NCI-H748 treated with DMSO at 0.1 percent for 48 hours (cell line): Measurements from ENCODE around the gene OR51G1.
A peak's percentile ranks its signal among the peaks of the same experiment; 100 is the strongest.
"Not testable (repeated sequence)": the region's sequence is repeated elsewhere in the genome, so short reads cannot be mapped to it uniquely, and the experiment has no call there.

Experiments used
- DNase-seq: peaks from one replicate; lab custom pipeline; 2025; lab: John Stamatoyannopoulos, UW

The OR51G1 gene, protein sequence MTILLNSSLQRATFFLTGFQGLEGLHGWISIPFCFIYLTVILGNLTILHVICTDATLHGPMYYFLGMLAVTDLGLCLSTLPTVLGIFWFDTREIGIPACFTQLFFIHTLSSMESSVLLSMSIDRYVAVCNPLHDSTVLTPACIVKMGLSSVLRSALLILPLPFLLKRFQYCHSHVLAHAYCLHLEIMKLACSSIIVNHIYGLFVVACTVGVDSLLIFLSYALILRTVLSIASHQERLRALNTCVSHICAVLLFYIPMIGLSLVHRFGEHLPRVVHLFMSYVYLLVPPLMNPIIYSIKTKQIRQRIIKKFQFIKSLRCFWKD

DNA sequence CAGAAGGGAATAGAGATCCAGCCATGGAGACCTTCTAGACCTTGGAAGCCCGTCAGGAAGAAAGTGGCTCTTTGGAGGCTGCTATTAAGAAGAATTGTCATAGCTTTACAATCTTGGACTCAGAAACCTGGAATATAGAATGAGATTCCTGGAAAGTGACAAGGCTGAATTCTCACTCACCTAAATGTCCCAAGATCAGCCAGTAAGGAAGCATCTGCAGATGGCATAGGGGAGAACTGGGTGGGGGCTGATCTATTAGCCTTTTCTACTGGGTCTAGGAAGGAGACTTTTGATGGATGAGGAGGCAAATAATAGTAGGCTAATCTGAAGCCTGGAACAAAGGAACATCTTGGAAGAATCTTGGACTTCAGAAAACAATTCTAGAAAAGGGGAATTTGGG, at the start of gene OR51G1:
TSS of gene OR51G1 (minus strand) at position 101 of the 400 bp plus-strand sequence. CDS start at position 101, 0 bp downstream.
- DNase-seq: no peak

DNA sequence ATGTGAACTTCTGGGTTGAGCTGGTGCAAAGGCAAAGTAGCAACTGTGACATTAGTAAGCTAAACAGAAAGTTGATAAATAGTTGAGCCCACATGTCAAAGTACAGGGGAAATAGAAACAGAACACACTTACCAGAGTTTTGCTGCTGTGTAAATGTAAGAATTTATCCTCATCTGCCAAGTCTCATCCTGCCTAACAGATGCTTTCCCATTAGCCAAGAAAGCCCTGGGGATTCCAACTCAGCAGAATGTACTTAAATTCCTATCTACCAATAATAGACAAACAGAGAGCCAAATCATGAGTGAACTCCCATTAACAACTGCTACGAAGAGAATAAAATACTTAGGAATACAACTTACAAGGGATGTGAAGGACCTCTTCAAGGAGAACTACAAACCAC, 38.7 kb upstream of the OR51G1 start:
- no peak for DNase-seq

DNA sequence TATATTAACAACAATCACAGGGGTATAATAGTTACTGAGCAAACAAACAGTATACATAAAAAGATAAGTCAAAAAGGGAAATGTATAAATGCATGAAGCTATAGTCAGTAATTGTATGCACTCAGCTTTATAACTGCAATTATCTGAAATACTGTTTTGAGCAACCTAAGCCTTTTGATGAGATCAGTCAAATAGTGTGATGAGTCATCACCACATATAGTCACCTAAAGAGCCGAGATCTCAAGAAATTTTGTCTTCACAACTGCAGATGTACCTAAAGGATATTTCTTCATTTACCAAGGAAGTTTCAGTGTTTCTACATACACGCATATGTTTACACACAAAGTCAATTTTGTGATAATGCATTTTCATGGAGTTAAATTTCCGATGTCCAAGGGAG, 36.7 kb upstream of the OR51G1 start:
- DNase-seq: peak; percentile 89

DNA sequence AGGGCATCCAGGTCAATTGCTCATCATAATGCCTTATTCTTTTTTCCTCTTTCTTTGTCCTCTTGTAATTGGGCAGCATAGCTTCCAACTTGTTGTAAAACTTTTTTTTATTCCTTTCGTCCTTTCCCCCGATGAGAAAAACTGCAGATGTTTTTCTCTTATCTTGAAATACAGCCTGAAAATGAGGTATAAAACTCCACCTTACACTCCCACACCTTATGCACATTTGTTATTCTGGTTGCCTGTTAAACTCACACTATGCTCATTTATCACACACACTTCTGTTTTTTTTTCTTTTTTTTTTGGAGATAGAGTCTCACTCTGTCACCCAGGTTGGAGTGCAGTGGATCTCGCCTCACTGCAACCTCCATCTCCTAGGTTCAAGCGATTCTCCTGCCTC, 33.3 kb upstream of the OR51G1 start:
- DNase-seq: no peak

DNA sequence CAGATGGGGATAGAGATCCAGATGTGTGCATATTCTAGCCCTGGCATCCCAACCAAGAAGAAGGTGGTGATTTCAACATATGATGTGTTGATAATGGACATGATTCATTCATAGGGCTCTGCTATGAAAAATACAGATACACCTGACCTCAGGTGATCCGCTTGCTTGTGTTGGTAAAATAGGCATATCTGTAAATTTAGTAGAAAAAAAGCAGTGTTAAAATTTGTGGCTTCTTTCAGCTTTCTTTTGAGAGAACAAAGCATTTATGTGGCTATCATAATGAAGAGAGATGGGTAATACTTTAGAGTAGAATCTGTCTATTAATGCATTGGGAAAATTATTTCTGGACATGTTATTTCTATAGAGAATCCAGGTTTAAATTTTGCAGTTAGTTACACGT, 31.5 kb upstream of the OR51G1 start, which contains the start of gene OR51A2:
TSS of gene OR51A2 (minus strand) at position 101 of the 400 bp plus-strand sequence. CDS start at position 101, 0 bp downstream.
- not testable (repeated sequence) for DNase-seq

DNA sequence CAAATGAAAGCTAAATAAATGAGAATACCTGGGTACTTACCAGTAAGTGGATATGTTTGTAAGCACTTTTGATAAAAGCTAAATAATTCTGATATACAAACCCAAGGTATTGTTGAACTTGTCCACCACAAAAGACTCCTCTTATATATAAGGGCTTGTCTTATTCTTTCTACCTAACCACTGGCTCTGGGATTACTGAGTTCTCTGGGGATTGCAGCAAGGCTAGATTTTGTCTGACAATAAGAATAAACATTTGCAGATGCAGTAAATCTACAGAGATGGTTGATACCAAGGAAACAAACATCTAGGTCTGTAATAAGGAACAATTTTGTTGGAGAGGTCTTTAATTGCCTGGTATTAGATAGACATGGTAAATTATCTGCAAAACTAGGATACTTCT, 23.4 kb upstream of the OR51G1 start, which contains the start of gene OR51A4:
TSS of gene OR51A4 (minus strand) at position 101 of the 400 bp plus-strand sequence. CDS start 505 bp downstream, outside the sequence.
- no peak for DNase-seq

DNA sequence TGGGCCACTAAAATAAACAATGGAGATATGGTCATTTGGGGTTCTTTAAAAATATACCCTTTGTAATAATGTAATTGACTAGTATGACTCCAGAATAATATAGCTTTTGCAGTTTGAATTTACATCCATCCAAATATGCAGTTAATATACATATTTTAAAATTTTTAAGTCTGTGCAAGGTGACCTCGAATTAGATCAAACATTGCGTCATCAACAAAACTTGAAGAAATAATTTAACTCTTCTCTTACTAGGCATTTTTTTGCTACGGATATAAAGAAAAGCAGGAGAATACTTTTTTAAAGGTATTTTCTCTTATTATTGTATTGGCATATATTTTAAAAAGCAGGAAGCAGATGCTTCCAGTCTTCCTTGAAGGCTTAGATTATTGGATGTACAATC, 12.6 kb upstream of the OR51G1 start:
- DNase-seq: no peak

DNA sequence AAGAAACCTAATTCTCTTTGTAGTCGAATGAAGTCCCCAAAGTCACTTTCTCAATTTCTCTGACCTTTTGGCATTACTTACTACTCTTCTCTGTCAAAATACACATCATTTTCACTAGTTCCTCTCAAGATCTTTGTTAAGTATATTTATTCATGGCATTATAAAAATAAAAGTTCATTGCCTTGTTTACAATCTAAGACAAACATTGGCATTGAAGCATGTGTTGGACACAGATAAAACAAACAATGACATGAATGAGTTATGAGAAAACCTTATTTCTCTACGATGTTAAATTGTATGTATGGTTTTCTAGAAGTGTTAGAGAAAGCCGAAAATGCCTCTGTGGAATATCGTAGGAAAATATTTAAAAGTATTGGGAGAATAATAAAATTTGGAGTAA, 8.6 kb upstream of the OR51G1 start:
- peak; percentile 62 for DNase-seq

DNA sequence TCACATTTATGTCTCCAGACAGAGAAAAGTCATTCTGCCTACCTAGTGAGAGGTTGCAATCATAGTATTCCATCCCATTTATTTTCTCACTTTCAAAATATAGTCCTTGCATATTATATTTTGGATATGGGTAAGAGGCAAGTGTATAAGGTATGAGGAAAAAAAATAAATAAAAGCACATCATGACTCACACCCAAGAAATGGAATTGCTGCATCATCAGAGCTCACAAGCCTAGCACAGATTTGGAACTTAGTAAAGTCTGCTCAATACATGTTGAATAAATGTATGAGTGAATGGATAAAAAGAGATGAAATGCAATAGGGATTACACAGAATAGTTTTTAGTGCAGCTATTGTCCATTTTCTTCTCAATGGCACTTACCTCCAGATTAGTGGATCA, 2.5 kb upstream of the OR51G1 start:
- no peak for DNase-seq

DNA sequence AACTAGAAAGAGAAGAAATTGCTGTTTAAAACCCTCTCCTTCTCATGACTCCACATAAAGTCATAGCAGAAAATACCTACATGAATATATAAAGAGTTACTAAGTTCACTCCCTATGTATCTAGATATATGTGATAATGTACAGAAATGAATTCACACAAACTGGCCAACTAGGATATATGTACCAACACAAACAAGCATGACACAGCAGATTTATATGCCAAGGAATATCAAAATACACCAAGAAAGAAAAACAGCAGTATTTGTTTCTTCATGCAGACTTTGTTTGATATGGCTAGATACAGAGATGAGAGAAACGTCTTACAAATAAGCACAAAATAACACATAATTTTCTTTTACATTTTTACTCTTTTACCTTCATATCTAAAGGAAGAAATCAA, 1.8 kb downstream of the OR51G1 start:
- DNase-seq: no peak

DNA sequence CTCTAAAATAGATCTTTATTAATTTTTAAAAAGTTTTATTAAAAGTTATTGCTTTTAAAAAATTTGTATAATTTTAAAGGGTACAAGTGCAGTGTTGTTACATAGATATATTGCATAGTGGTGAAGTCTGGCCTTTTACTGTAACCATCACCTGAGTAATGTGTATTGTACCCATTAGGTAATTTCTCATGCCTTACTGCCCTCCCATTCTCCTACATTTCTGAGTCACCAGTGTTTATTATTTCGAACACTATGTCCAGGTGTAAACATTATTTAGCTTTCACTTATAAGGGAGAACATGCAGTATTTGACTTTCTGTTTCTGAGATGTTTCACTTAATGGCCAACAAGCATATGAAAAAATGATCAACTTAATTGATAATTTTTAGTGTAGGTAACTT, 2.3 kb downstream of the OR51G1 start:
- no peak for DNase-seq

DNA sequence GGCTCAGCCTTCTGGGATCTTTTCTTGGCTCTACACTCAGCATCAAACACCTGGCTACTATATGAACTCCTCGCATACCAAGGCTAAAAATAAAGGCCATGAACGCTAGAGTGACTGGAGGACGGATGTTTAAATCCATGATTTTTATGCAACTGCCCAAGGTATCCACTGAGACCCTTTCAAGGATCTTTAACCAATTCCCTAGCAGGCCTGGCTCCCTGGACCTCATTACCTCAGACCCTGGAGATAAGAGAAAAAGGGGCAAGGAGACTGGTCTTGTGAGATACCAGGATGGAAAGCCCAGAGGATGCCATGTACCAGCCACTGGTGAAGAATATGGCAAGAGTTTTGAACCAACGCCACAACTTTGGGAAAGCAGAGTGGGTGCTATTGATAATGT, 4.9 kb downstream of the OR51G1 start, which contains the start of gene OR51G2:
TSS of gene OR51G2 (minus strand) at position 101 of the 400 bp plus-strand sequence. CDS start 3,687 bp downstream, outside the sequence.
- DNase-seq: no peak

DNA sequence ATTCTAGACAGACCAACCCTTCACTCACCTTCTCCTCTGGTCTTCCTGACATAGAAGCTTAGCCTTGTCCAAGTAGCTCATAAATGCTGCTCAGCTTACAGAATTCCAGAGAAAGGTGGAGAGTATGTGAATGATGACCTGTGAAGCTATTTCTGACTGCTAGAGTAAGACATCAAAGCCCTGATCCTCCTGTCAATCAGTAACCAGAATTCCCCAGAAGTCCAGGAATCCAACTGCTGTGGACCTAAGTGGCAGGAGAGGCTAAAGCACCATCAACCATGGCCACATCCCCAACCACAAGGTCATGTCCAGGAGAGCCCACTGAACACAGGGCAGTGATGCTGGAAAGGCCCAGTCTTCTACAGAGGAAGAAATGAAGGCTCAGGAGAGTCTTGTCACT, 7.6 kb downstream of the OR51G1 start:
- DNase-seq: no peak

DNA sequence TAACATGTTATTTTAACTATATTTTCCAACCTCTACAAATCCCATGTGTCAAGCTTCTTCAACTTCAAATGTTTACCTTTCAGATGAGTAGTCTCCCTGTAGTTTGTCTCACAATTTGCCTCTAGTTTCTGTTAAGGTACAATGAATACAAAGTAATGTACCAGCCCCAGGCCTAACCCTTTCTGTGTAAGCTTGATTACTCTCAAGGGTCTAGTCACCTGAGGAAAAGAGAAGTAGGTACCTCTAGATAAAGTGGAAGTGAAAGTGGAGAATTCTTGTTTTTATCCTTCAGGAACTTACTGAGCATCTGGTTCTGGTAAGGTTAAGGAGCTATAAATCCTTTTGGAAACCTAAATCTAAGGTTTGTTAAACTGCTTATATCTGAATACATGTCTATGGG, 20.7 kb downstream of the OR51G1 start, which contains the start of gene OR51A7:
TSS of gene OR51A7 (plus strand) at position 300 of the 400 bp plus-strand sequence. CDS start 3,587 bp downstream, outside the sequence.
- DNase-seq: no peak

DNA sequence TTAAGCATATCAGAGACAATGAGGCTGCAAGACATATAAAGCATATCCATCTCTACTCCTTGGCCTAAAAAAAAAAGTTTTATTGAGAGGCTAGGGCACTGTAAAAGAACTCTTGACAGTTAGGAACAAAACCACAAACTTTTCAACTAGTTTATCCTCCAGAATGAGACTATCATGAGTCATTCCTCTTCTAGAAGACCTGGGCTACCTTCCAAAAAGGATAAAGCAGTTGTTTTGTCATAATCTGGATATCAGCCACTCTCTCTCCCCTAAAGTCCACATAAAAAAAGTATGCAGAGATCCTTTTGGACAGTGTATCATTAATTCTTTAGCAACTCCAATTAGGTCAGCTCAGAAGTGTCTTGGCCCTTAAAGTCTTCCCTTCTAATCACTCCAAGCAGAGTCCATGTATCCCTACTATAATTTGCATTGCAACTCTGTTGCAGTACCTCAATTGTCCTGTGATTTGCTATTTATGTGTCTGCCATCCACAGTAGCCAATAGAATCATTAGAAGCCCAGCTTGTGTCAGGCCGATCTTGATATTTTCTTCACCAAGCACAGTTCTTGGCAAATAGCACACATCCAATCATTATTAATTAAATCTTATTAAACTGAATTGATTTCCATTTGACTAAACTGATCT, 32.0 kb downstream of the OR51G1 start:
- no peak for DNase-seq

DNA sequence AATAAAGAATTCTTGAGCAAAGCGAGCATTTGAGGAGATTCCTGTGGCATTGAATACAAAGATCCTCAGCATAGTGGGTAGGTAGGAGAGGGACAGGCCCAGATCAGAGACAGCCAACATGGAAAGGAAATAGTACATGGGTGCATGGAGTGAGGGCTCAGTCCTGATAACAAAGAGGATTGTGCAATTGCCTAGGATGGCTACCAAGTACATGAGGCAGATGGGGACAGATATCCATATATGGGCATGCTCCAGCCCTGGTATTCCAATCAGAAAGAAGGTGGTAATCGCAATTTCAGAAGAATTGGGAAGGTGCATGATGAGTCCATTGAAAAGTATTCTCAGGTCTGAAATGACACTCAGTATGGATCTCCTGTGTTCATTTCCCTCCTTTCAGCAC, 33.9 kb downstream of the OR51G1 start:
- DNase-seq: no peak

DNA sequence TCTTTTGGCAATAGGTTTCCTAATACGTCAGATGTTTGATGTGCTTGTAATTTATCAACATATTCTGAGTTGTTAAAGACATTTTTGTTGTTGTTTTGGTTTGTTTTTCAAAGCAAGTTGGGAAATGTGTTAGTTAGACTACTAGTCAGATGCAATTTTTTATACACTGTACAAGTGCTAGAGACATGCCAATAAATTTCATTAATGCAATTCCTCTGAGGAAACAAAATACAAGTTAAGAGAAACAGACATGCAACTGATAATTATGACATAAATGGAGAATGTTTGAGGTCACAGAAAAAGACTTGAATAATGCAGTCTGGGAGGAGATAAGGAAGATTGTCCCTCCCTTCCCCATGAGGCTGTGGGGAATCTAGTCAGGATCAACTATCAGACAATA, 36.5 kb downstream of the OR51G1 start:
- DNase-seq: no peak

DNA sequence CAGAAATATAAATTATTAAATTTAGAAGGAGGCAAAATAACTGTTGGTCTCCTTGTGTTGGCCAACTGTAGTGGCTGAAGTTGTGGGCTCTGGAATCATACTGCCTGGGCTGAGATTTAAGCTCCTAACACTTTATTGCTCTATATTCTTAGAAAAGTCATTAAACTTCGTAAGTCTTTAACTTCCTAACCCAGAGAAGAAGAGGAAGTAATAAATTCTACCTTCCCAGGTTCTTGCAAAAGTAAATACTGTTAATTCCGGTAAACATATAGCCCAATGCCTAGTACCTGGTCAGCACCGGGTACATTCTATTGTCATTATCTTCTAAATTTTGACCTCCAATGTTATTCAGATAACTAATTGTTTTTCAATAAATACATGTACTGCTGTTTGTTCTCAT, 38.0 kb downstream of the OR51G1 start:
- DNase-seq: no peak

DNA sequence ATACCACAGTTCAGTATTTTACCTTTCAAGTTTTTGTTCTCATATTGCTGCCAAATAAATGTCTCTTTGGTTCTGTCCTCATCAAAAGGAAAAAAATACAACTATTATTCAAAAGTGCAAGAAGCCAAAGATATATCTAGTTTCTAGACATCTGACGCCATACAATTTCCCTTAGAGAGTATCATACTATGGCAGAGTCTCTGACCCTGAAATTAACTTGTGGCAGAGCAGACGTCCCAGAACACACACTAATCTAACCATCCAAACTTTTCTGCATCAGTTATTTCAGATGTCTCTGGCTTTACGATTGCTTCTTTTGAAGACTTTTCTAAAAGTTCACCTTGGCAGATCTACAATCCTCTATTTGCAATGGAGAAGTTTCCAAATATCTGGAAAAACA, 39.8 kb downstream of the OR51G1 start:
- DNase-seq: no peak

DNA sequence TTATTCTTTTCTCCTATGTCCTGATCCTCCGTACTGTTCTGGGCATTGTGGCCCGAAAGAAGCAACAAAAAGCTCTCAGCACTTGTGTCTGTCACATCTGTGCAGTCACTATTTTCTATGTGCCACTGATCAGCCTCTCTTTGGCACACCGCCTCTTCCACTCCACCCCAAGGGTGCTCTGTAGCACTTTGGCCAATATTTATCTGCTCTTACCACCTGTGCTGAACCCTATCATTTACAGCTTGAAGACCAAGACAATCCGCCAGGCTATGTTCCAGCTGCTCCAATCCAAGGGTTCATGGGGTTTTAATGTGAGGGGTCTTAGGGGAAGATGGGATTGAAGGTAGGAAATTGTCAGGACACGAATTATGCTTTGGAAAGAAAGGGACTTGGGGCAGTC, 41.6 kb downstream of the OR51G1 start:
- no peak for DNase-seq

DNA sequence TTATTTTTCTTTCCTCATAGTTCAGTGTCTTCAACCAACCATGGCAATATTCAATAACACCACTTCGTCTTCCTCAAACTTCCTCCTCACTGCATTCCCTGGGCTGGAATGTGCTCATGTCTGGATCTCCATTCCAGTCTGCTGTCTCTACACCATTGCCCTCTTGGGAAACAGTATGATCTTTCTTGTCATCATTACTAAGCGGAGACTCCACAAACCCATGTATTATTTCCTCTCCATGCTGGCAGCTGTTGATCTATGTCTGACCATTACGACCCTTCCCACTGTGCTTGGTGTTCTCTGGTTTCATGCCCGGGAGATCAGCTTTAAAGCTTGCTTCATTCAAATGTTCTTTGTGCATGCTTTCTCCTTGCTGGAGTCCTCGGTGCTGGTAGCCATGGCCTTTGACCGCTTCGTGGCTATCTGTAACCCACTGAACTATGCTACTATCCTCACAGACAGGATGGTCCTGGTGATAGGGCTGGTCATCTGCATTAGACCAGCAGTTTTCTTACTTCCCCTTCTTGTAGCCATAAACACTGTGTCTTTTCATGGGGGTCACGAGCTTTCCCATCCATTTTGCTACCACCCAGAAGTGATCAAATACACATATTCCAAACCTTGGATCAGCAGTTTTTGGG, 42.2 kb downstream of the OR51G1 start, which contains the start of gene OR51T1:
TSS of gene OR51T1 (plus strand) at position 41 of the 641 bp plus-strand sequence. CDS start at position 41, 0 bp downstream.
- peak; percentile 13 for DNase-seq

DNA sequence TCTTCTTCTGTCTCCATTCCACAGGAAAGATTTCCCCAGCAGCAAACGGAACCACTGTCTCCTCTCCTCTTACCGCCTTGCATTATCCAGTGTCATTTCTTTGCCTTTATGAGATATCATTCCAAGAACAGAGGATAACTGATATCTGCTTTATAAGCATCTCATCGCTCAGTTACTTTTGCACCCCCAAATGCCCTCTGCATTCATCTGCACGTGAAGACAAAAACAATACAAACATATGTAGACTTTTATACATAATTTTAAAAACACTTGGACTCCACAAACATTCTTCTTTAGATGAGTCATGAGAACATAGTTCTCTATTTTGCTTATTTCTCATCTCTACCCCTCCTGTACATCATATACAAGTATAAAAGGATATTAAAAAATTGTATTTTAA, 43.0 kb downstream of the OR51G1 start:
- DNase-seq: no peak
